Spleen (tissue), 11 donors: ENCODE results near the gene RAB27A. TPM values are rescaled to one million over a fixed set of nuclear protein-coding genes. Genes with fewer than 3 reads are reported as not detected.

ENCODE experiments used
- DNase-seq: peaks from one replicate; pipeline ENCODE4 v3.0.0-alpha.2; 2020
- H3K27ac ChIP-seq, 8 donors: fragments of 200-600 bp; sonication (generic) in 7 of 8; 1 replicate in 4 of 8; 2 replicates in 4 of 8; pipeline versions ENCODE4 v1.5.0 to v1.8.0; 2016 to 2021; ENCODE audit warnings: inconsistent platforms in 4 of 8, mild to moderate bottlenecking in 4 of 8, moderate library complexity in 1 of 8
- H3K27me3 ChIP-seq, 7 donors: fragments of 200-600 bp; sonication (generic) in 6 of 7; replicated peaks in 1 of 7; 1 replicate in 4 of 7; 2 replicates in 3 of 7; pipeline versions ENCODE4 v1.5.0 to v1.8.0; 2016 to 2021; ENCODE audit warnings: inconsistent platforms in 3 of 7, mild to moderate bottlenecking in 1 of 7
- H3K36me3 ChIP-seq, 6 donors: fragments of 200-600 bp; sonication (generic) in 5 of 6; 1 replicate in 4 of 6; 2 replicates in 2 of 6; pipeline versions ENCODE4 v1.5.0 to v1.8.0; 2016 to 2021; ENCODE audit warnings: inconsistent platforms in 2 of 6
- H3K4me1 ChIP-seq, 6 donors: fragments of 200-600 bp; sonication (generic) in 5 of 6; 1 replicate in 3 of 6; 2 replicates in 3 of 6; pipeline versions ENCODE4 v1.5.0 to v1.8.0; 2016 to 2021; ENCODE audit warnings: inconsistent platforms in 3 of 6
- H3K4me3 ChIP-seq, 8 donors: fragments of 200-600 bp; sonication (generic) in 7 of 8; 1 replicate in 4 of 8; 2 replicates in 4 of 8; pipeline versions ENCODE4 v1.5.0 to v1.8.0; 2016 to 2021; ENCODE audit warnings: inconsistent platforms in 4 of 8, mild to moderate bottlenecking in 4 of 8, moderate library complexity in 2 of 8
- H3K9me3 ChIP-seq, 8 donors: fragments of 200-600 bp; sonication (generic) in 7 of 8; 1 replicate in 4 of 8; 2 replicates in 4 of 8; pipeline versions ENCODE4 v1.5.0 to v1.8.0; 2016 to 2021; ENCODE audit warnings: inconsistent platforms in 4 of 8
- POLR2A ChIP-seq, 3 donors: fragments of 450-650 bp; IDR thresholded peaks; one replicate each; pipeline ENCODE4 v1.5.1; 2017; ENCODE audit warnings: antibody characterized with exemption in 3 of 3, mild to moderate bottlenecking in 1 of 3
- POLR2AphosphoS5 ChIP-seq, 3 donors: sonication (generic); formaldehyde crosslinking; IDR thresholded peaks; one replicate each; pipeline ENCODE4 v1.5.1; 2017; ENCODE audit warnings: antibody characterized with exemption in 3 of 3
- WGBS, 5 donors: extraction: QIAGEN DNeasy Blood & Tissue Kit in 3 of 5; methylation state at CpG; one replicate each; pipeline versions ENCODE4 v1.1.5 to v1.1.7; 2013 to 2018; 5-methylcytosine and 5-hydroxymethylcytosine counted together
- intact Hi-C: fragments of 100-400 bp; cut with DNase I; formaldehyde crosslinking; loops from one replicate; pipeline ENCODE4 v1.15.0; 2023; ENCODE audit warnings: low total_unique reads
- polyA plus RNA-seq, 3 donors: library from polyadenylated mRNA; stranded (reverse); fragments of 200-250 nt; gene quantifications; one replicate each; pipeline ENCODE4 v1.2.1, GENCODE V29; 2013
- total RNA-seq, 7 donors: library from RNA; depleted of rRNA in 3 of 7; stranded (reverse); fragments of >200 nt in 3 of 7; fragmentation: NEBNext Ultra II Directional in 4 of 7; extraction: Animal tissue kit (Norgen Biotek cat#: 25700) in 4 of 7; gene quantifications; one replicate each; pipeline versions ENCODE4 v1.1.0 to v1.2.1, GENCODE V29; 2016 to 2021
- TF ChIP-seq, protein P1 (sequence below), 11 experiments: fragments of 200-600 bp in 7 of 11; fragments of 450-650 bp in 4 of 11; sonication (generic) in 4 of 11; IDR thresholded peaks in 8 of 11; conservative IDR thresholded peaks in 3 of 11; 1 replicate in 7 of 11; 2 replicates in 4 of 11; pipeline versions ENCODE4 v1.4.0 to v1.8.0; 2016 to 2021; ENCODE audit warnings: antibody characterized with exemption in 11 of 11, inconsistent platforms in 4 of 11, mild to moderate bottlenecking in 1 of 11
- donor health status: healthy with polysubstance abuse.
- donor health status: DM: no; HTN: no; CAD: no; lungs with moderate emphysema.
- donor health status: DM: no; HTN: no; CAD: no.
- donor health status: Bipolar disorder and iron deficiency.
- donor health status: healthy.
- donor health status: DM: no; HTN: no; CAD: no.
- donor health status: DM: yes; HTN: yes; CAD: no.

The RAB27A gene
- total and polyA plus RNA-seq, 10 donors = 9.4 to 72.0 (median 36.5) TPM

DNA sequence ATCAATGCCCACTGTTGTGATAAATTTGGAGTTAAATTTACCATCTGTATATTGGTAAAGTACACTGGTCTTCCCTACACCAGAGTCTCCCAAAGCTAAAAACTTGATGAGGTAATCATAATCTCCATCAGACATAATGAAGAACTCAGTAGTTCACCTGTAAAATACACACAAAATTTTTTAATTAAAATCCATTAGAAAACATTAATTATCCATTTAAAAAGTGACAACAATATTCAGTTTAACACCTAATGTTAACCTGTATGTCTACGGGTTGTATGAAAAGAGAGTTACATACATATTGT lies 54.9 kb downstream of the RAB27A start:
- intact Hi-C loops = no loop called here
- Histone ChIP-seq H3K36me3 (peaks cover 0 to 45% (median 0%) of the 10 kb centered on the region in 6 donors), H3K9me3 (no peaks in the 10 kb centered on the region), H3K27ac (no peak overlapping the region), H3K27me3 (no peaks in the 10 kb centered on the region), H3K4me1 (peaks cover 0 to 30% (median 8%) of the 10 kb centered on the region in 6 donors), H3K4me3 (no peak overlapping the region)
- DNase-seq = no peak
- TF ChIP-seq POLR2AphosphoS5 (IDR thresholded peaks at IDR 0.05) (no peak), POLR2A (IDR thresholded peaks at IDR 0.05) (no peak)
- TF ChIP-seq, protein P1, sequence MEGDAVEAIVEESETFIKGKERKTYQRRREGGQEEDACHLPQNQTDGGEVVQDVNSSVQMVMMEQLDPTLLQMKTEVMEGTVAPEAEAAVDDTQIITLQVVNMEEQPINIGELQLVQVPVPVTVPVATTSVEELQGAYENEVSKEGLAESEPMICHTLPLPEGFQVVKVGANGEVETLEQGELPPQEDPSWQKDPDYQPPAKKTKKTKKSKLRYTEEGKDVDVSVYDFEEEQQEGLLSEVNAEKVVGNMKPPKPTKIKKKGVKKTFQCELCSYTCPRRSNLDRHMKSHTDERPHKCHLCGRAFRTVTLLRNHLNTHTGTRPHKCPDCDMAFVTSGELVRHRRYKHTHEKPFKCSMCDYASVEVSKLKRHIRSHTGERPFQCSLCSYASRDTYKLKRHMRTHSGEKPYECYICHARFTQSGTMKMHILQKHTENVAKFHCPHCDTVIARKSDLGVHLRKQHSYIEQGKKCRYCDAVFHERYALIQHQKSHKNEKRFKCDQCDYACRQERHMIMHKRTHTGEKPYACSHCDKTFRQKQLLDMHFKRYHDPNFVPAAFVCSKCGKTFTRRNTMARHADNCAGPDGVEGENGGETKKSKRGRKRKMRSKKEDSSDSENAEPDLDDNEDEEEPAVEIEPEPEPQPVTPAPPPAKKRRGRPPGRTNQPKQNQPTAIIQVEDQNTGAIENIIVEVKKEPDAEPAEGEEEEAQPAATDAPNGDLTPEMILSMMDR (IDR thresholded peaks at IDR 0.05 in 8 of 11, conservative IDR thresholded peaks at IDR 0.05 in 3 of 11) = no peak
- 95 to 98% (median 97%) methylated on average over 1 of the region's 1 CpG for WGBS, 5 donors

DNA sequence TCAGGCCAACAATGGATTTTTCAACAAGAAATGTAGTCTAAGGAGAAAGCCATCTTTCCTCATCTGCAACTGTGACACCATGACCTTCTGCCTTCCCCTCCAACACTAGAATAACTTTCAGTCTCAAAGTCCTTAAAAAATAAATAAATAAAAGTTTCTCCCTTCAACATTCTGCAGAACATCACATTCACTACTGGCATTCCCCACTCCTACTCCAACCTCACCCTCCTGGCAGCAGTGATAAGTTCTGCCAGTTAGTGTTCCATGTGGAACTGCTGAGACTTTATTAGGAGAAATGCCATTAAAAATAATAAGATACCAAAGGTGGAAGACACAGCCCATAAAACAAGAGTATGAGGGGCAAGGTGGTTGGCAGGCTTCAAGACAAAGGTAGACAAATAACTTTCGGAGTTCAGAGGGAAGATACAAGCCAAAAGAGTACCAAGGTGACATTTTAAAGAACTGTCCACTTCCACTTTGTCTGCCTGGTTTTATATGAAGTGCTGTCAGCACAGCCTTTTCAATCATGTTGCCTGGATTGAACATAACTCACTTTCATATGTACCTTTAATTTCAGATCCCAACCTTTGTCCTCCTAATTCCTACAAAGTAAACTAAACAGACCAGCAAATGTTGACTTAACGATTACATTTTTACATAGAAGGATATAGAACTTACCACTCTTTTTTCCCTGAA lies 55.4 kb downstream of the RAB27A start:
- H3K27ac ChIP-seq = no peak overlapping the region
- intact Hi-C loops = no loop called here
- WGBS, 5 donors = 95 to 99% (median 97%) methylated on average over 2 of the region's 2 CpGs
- H3K9me3 ChIP-seq = no peaks in the 10 kb centered on the region
- no peaks in the 10 kb centered on the region for H3K27me3 ChIP-seq
- H3K4me3 ChIP-seq = no peak overlapping the region
- DNase-seq = no peak
- peaks cover 0 to 50% (median 0%) of the 10 kb centered on the region in 6 donors for H3K36me3 ChIP-seq
- peaks cover 0 to 33% (median 9%) of the 10 kb centered on the region in 6 donors for H3K4me1 ChIP-seq
- TF ChIP-seq, protein P1 (IDR thresholded peaks at IDR 0.05 in 8 of 11, conservative IDR thresholded peaks at IDR 0.05 in 3 of 11) = no peak
- TF ChIP-seq POLR2A (IDR thresholded peaks at IDR 0.05) (no peak), POLR2AphosphoS5 (IDR thresholded peaks at IDR 0.05) (no peak)

- intact Hi-C loops = no loop called here
- Histone ChIP-seq H3K9me3 (no peaks in the 10 kb centered on the region), H3K36me3 (peaks cover 0 to 78% (median 6%) of the 10 kb centered on the region in 6 donors), H3K27me3 (no peaks in the 10 kb centered on the region), H3K4me1 (peaks cover 0 to 30% (median 9%) of the 10 kb centered on the region in 6 donors), H3K4me3 (no peak overlapping the region), H3K27ac (peak overlapping the region in 2 of 8 donors; percentile 18 to 49)
- 91 to 100% (median 96%) methylated on average over 1 of the region's 1 CpG for WGBS, 5 donors
- DNase-seq = no peak
- TF ChIP-seq, protein P1 (IDR thresholded peaks at IDR 0.05 in 8 of 11, conservative IDR thresholded peaks at IDR 0.05 in 3 of 11) = no peak
- TF ChIP-seq POLR2AphosphoS5 (IDR thresholded peaks at IDR 0.05) (no peak), POLR2A (IDR thresholded peaks at IDR 0.05) (no peak)
Observed at GRCh38 chr15:55231455-55231854, 58.2 kb downstream of the RAB27A start.

- TF ChIP-seq POLR2A (IDR thresholded peaks at IDR 0.05) (no peak), POLR2AphosphoS5 (IDR thresholded peaks at IDR 0.05) (no peak)
- TF ChIP-seq, protein P1 (IDR thresholded peaks at IDR 0.05 in 8 of 11, conservative IDR thresholded peaks at IDR 0.05 in 3 of 11) = no peak
- WGBS, 5 donors = 62 to 100% (median 95%) methylated on average over 1 of the region's 1 CpG
- intact Hi-C loops = no loop called here
- Histone ChIP-seq H3K4me1 (peaks cover 0 to 35% (median 9%) of the 10 kb centered on the region in 6 donors), H3K9me3 (no peaks in the 10 kb centered on the region), H3K36me3 (peaks cover 0 to 83% (median 6%) of the 10 kb centered on the region in 6 donors), H3K4me3 (no peak overlapping the region), H3K27me3 (no peaks in the 10 kb centered on the region), H3K27ac (peak overlapping the region in 3 of 8 donors; percentile 35 to 66 (median 49))
- DNase-seq = no peak
Observed at GRCh38 chr15:55230953-55231352, 58.7 kb downstream of the RAB27A start.
